ENCODE measurements around the gene RPL39L.

GRCh38 chr3:187101184-187102072, 37.9 kb downstream of the RPL39L start:
- TF ChIP-seq SIN3A (IDR thresholded peaks at IDR 0.05; ENCODE audit: borderline replicate concordance, insufficient read depth, low read length) (no peak), TAF1 (IDR thresholded peaks at IDR 0.05; ENCODE audit: borderline replicate concordance, insufficient read depth, low read length) (no peak), POLR2AphosphoS5 (IDR thresholded peaks at IDR 0.05; ENCODE audit: low read depth, low read length) (no peak), REST (IDR thresholded peaks at IDR 0.05; ENCODE audit: insufficient read depth in 1 of 2, low read depth in 2 of 2, low read length in 2 of 2) (no peak)
